Measurements from ENCODE around the gene SORCS3. TPM values are rescaled to one million over a fixed set of nuclear protein-coding genes. Genes with fewer than 3 reads are reported as not detected.
A peak's percentile ranks its signal among the peaks of the same experiment; 100 is the strongest.

SORCS3 gene
- total and polyA plus RNA-seq, 10 of the 15 experiments (the other 5 are each of a cell fraction or from before 2014, with no cell fraction given), result 0.01 to 0.04 (median 0.02) TPM; not detected in 7

DNA sequence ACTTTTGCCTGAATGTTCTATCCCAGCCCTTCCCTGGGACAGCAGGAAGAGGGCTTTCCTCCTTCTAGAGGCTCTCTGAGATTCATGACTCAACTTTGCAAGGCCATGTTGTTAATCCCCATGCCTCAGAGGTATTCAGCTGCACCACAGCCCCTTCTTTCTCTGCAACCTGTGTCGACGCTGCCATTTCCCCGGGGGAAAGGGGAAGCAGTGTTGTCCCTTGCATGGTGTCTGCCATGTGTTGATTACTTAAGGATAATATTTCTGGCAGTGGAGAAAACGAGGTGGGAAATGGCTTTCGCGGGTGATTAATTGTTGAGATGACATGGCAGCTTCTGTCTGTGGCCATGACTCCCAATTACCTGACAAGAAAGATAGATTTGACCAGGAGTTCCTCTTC lies 133.1 kb downstream of the SORCS3 start:
- peaks cover 3% of the 10 kb centered on the region; the same call in 1 of the 2 replicates for H4K20me1 ChIP-seq (ENCODE audit: control insufficient read depth, insufficient read depth)
- no peak overlapping the region for H3K27ac ChIP-seq (ENCODE audit: control insufficient read depth, insufficient read depth)
- in situ Hi-C loops (cut with MboI) (no loop called here), intact Hi-C loops (cut with micrococcal nuclease; ENCODE audit: unreplicated experiment) (no loop called here)
- no peaks in the 10 kb centered on the region for H3K4me1 ChIP-seq (ENCODE audit: control insufficient read depth, insufficient read depth, low read length)
- WGBS (ENCODE audit: insufficient coverage, insufficient replicate concordance, low lambda C conversion rate, missing lambda C conversion rate), result 46% methylated on average over 6 of the region's 6 CpGs
- RAD21 ChIA-PET (ENCODE audit: unreplicated experiment), result no interaction called here
- FAIRE-seq (no peak), ATAC-seq (no peak), DNase-seq (ENCODE audit: low read depth, low spot score) (no peak)
- CTCF ChIA-PET, result no interaction called here
- H3K36me3 ChIP-seq (ENCODE audit: control insufficient read depth in 2 of 2, insufficient read depth in 2 of 2, low read length in 1 of 2), result no peaks in the 10 kb centered on the region
- POLR2A ChIA-PET, result no interaction called here
- H3K4me2 ChIP-seq (ENCODE audit: control insufficient read depth, insufficient read depth), result no peak overlapping the region
- H3K9me3 ChIP-seq (replicated peaks; ENCODE audit: control insufficient read depth, insufficient read depth, low read length), result no peaks in the 10 kb centered on the region
- BruUV-seq (replicated peaks), result no TSS peak
- no peak for TF ChIP-seq ZSCAN29 (IDR thresholded peaks at IDR 0.05)
- TF ChIP-seq NR2C1 (IDR thresholded peaks at IDR 0.05), result no peak
- no peak for TF ChIP-seq STAT3 (IDR thresholded peaks at IDR 0.05; ENCODE audit: low read depth, low read length)
- no peak for TF ChIP-seq NR2F1 (conservative IDR thresholded peaks at IDR 0.05)
- no peak for TF ChIP-seq POLR2AphosphoS2 (IDR thresholded peaks at IDR 0.05; ENCODE audit: low read depth, low read length)
- TF ChIP-seq, protein P1, sequence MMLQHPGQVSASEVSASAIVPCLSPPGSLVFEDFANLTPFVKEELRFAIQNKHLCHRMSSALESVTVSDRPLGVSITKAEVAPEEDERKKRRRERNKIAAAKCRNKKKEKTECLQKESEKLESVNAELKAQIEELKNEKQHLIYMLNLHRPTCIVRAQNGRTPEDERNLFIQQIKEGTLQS (IDR thresholded peaks at IDR 0.05; ENCODE audit: borderline replicate concordance, extremely low read depth, low read depth, low read length), result no peak
- no peaks in the 10 kb centered on the region for H3K79me2 ChIP-seq (ENCODE audit: control insufficient read depth, insufficient read depth, low read length)
- SMC1A ChIA-PET (ENCODE audit: uncharacterized antibody, unreplicated experiment), result interaction anchor here (1.4 kb wide), 1 partner anchor 10 kb away, joined by 5 read pairs; no protein-coding TSS in a partner anchor
- no peak overlapping the region for H3K4me3 ChIP-seq
- H3K27me3 ChIP-seq (replicated peaks in 1 of 2; ENCODE audit: control insufficient read depth in 2 of 2, insufficient read depth in 2 of 2, low read length in 1 of 2), result no peaks in the 10 kb centered on the region
- H3K9ac ChIP-seq (ENCODE audit: control insufficient read depth, insufficient read depth, low read length), result no peak overlapping the region
- H2AFZ ChIP-seq (ENCODE audit: control insufficient read depth, low read depth, low read length), result no peak overlapping the region

DNA sequence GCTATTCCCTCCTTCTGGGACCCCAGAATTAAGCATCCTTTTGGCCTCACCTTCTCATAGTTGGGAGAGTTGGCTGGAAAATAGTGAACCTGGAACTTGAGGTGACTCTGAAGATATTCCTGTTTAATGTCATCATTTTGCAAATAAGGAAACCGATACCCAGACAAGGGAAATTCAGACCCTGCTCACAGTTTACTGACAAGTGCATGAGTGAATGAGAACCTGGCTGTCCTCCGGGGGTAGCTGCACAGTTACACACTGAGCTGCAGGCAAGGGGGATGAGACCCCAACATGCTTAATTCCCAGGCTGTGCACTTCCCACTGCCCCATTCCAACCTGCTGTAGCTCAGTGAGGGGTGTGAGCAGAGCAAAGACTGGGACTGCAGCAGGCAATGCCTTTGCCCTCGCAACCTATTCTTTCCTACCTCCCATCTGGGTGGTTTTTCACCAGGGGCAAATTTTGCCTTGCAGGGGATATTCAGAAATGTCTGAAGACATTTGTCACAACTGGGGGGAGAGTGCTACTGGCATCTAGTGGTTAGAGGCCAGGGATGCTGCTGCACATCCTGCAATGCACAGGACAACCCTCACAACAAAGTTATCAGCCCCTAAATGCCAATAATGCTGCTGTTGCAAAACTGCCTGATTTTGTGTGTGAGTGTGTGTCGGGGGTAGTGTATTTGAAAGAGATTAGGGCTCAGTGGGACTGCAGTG lies 136.2 kb downstream of the SORCS3 start:
- Histone ChIP-seq H3K4me1 (ENCODE audit: control insufficient read depth, insufficient read depth, low read length) (no peaks in the 10 kb centered on the region), H3K9me3 (replicated peaks; ENCODE audit: control insufficient read depth, insufficient read depth, low read length) (no peaks in the 10 kb centered on the region), H3K27me3 (replicated peaks in 1 of 2; ENCODE audit: control insufficient read depth in 2 of 2, insufficient read depth in 2 of 2, low read length in 1 of 2) (no peaks in the 10 kb centered on the region), H2AFZ (ENCODE audit: control insufficient read depth, low read depth, low read length) (no peak overlapping the region), H3K4me2 (ENCODE audit: control insufficient read depth, insufficient read depth) (no peak overlapping the region), H3K9ac (ENCODE audit: control insufficient read depth, insufficient read depth, low read length) (no peak overlapping the region), H3K27ac (ENCODE audit: control insufficient read depth, insufficient read depth) (no peak overlapping the region), H3K36me3 (ENCODE audit: control insufficient read depth in 2 of 2, insufficient read depth in 2 of 2, low read length in 1 of 2) (no peaks in the 10 kb centered on the region), H4K20me1 (ENCODE audit: control insufficient read depth, insufficient read depth) (peaks cover 3% of the 10 kb centered on the region; the same call in 1 of the 2 replicates), H3K4me3 (no peak overlapping the region), H3K79me2 (ENCODE audit: control insufficient read depth, insufficient read depth, low read length) (no peaks in the 10 kb centered on the region)
- CTCF ChIA-PET, result no interaction called here
- no TSS peak for BruUV-seq (replicated peaks)
- POLR2A ChIA-PET, result no interaction called here
- FAIRE-seq (no peak), DNase-seq (ENCODE audit: low read depth, low spot score) (no peak), ATAC-seq (peak; percentile 44)
- SMC1A ChIA-PET (ENCODE audit: uncharacterized antibody, unreplicated experiment), result interaction anchor here (0.6 kb wide), 1 partner anchor 475 kb away, joined by 3 read pairs; no protein-coding TSS in a partner anchor
- in situ Hi-C loops (cut with MboI), result no loop called here
- intact Hi-C loops (cut with micrococcal nuclease; ENCODE audit: unreplicated experiment), result loop anchor here (2.0 kb wide), 1 partner anchor 196 kb away; no protein-coding TSS in a partner anchor
- no peak for TF ChIP-seq TAF1 (IDR thresholded peaks at IDR 0.05; ENCODE audit: borderline replicate concordance, low read depth, low read length)
- TF ChIP-seq, protein P2, sequence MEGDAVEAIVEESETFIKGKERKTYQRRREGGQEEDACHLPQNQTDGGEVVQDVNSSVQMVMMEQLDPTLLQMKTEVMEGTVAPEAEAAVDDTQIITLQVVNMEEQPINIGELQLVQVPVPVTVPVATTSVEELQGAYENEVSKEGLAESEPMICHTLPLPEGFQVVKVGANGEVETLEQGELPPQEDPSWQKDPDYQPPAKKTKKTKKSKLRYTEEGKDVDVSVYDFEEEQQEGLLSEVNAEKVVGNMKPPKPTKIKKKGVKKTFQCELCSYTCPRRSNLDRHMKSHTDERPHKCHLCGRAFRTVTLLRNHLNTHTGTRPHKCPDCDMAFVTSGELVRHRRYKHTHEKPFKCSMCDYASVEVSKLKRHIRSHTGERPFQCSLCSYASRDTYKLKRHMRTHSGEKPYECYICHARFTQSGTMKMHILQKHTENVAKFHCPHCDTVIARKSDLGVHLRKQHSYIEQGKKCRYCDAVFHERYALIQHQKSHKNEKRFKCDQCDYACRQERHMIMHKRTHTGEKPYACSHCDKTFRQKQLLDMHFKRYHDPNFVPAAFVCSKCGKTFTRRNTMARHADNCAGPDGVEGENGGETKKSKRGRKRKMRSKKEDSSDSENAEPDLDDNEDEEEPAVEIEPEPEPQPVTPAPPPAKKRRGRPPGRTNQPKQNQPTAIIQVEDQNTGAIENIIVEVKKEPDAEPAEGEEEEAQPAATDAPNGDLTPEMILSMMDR (IDR thresholded peaks at IDR 0.05 in 2 of 3, conservative IDR thresholded peaks at IDR 0.05 in 1 of 3; ENCODE audit: control insufficient read depth in 2 of 3, extremely low read depth in 1 of 3, insufficient read depth in 1 of 3, low read depth in 3 of 3, low read length in 3 of 3), result peak in 1 of 3 experiments; percentile 7; a peak in 1 of 6 replicates
- RAD21 ChIA-PET (ENCODE audit: unreplicated experiment), result no interaction called here
- WGBS (ENCODE audit: insufficient coverage, insufficient replicate concordance, low lambda C conversion rate, missing lambda C conversion rate), result 11% methylated on average over 4 of the region's 4 CpGs

All from GM12878 (cell line).